GM19043 (cell line): ENCODE data around the gene ARL15.
A peak's percentile ranks its signal among the peaks of the same experiment; 100 is the strongest.

Source experiments
- ATAC-seq: cut with Tn5 transposase; IDR thresholded peaks from one replicate; pipeline ENCODE4 v1.9.1; 2021; ENCODE audit warnings: low read depth; ENCODE audit not compliant: unreplicated experiment

Gene ARL15

DNA sequence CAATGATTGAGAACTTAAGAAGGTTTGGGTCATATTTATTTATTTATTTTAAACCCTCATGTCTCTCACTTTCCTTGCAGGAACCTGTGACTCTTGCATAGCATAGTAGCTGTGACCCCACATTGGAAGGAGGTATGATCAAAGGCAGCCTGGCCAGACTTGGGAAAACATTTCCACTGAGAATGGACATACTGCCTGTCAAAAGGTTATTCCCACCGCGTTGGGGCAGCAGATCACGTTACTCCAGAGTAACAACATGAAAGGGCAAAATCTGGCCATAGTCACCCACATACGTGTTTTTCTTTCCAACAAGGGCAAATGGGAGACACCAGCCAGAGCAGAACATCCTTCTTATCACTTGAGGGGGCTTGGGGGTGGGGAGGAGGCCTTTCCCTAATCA is 95.7 kb downstream of the ARL15 start:
- ATAC-seq = no peak

DNA sequence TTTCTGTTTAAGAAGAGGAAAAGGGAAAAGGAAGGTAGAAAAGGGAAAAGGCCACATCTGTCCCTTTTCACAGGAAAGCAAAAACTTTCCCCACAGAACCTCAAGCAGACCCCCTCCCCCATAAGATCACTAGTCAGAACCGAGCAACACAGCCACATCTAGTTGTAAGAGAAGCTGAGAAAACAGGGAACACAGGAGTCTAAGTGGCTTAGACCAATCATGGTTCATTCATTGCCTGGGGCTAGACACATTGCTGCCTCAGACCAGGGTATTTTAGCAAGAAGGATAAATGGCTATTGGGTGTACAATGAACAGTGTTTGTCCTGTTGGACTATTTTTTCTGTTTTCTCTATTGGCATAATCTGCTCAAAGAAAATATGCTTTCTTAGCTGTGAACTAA is 98.0 kb downstream of the ARL15 start:
- no peak for ATAC-seq

GRCh38 chr5:54211912-54212311 is 98.5 kb downstream of the ARL15 start:
- ATAC-seq = no peak

DNA sequence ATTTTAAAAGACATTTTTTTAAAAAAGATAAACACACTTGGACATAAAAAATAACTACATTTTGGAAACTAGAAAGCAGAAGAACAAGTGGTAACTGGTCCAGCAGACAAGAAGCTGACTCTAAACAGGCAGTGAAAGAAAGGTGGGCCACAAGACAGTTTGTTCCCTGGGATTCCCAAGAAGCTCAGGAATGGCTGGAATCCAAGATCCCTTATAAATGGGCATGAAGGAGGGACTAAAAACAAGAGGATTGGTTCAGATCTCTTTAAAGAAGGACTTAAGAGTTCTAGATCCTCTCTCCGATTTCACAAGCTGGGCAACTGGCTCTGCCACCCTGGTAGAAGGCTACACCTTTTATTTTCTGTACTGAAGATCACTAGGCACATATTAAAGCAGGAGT is 102.8 kb downstream of the ARL15 start:
- no peak for ATAC-seq

DNA sequence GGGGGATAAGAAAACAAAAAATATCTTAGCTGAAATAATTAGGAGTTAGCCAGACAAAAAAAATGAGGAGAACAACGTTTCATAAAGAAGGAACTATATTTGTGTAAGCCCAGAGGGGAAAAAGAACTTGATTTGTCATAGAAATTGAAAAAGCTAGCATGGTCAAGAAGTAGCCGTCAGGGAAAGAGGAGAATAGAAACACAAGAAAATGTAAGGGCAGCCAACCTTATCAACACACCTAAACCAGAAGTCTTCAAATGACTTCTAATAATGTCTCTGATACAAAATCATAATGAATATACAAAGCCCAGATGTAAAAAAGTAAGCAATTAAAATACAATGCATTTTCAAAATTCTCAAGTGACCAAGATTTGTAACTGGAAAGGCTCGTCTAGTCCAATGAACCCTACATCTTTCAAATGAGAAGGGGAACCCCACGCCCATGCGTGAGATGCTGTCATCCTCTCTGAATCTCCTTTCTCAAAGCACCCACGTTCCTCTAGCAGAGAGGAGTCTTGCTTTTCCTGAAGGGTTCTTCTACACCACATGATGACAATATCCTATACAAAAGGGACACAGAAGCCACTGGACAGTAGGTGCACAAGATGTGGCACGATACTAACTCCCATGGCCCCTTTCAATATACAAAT is 103.7 kb downstream of the ARL15 start:
- no peak for ATAC-seq

- no peak for ATAC-seq
Observed at GRCh38 chr5:54205918-54206317, 104.5 kb downstream of the ARL15 start.

DNA sequence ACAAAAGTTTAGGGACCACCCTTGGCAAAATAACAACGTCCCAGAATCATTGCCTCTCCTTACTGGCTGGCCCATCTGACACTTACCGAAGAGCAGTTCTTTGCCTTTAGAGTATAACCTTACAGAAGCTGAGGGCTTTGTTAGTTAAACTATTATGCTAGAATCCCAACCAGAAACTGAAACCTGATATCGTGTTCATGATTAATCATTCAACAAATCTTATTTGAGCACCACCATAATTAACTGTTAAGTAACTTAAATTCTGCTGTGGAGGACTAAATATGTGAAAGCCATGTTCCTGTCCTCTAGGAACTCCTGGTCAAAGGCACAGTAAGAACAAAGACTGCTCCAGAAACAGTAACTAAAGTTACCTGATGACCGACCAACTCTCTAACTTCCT is 104.9 kb downstream of the ARL15 start:
- no peak for ATAC-seq

- no peak for ATAC-seq
Observed at GRCh38 chr5:54197018-54197417, 113.4 kb downstream of the ARL15 start.

DNA sequence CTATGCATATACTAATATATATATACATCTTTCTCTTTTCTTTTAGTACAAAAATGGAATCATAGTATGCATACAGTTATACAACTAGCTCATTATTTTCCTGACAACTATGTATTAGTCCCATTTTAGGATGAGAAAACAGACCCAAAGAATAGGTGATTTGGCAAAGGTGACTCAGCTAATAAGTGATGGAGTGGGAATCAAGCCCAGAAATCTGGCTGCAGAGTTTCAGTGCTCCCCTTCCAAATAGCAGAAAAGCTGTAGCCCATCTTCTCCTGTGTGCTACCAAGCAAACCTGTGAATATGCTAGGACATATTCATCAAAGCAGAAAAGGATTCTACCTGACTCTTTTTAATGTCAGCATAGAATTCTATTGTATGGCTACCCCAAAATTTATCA is 114.7 kb downstream of the ARL15 start:
- ATAC-seq = no peak

DNA sequence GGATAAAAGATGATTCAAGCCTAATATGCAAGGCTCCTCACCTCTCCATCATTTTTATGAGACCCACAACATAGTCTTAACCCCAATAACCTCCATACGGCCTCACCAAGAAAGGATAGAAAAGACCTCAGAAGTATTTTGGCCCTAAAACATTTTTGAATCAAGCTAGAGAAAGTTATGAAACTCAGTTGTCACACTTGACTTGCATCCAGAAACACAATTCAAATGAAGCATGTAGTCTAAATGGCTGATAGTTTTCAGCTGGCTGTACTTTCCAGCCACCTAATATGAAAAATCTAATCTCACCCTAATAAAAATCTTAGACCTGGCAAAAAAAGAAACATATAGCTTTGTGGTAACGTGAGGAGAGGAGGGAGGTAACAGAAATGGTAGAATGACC is 116.1 kb downstream of the ARL15 start:
- no peak for ATAC-seq

GRCh38 chr5:54187694-54188093 is 122.7 kb downstream of the ARL15 start:
- ATAC-seq = no peak

GRCh38 chr5:54186912-54187445 is 123.4 kb downstream of the ARL15 start:
- ATAC-seq = no peak

GRCh38 chr5:54186108-54186507 is 124.3 kb downstream of the ARL15 start:
- no peak for ATAC-seq

GRCh38 chr5:54184806-54185205 is 125.6 kb downstream of the ARL15 start:
- no peak for ATAC-seq

DNA sequence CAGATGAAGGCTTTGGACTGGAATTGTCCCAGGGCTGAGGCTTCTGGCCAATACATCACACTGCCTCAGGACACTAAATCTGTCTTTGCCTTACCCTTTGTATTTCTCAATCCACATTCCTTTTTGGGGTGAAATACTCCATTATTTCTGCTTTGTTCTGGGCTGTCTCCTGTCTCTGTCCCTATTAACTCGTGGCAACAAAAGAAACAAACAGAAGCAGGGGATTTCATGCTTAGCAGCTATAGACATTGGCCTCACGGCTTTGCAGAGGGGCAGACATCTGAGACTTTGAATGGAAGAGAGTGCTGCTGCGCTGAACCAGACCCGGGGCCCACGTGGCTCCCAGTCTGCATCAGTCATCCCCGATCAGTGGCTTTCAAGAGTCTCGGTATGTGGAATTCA is 129.7 kb downstream of the ARL15 start:
- ATAC-seq = no peak

GRCh38 chr5:54178991-54179390 is 131.4 kb downstream of the ARL15 start:
- ATAC-seq = no peak

DNA sequence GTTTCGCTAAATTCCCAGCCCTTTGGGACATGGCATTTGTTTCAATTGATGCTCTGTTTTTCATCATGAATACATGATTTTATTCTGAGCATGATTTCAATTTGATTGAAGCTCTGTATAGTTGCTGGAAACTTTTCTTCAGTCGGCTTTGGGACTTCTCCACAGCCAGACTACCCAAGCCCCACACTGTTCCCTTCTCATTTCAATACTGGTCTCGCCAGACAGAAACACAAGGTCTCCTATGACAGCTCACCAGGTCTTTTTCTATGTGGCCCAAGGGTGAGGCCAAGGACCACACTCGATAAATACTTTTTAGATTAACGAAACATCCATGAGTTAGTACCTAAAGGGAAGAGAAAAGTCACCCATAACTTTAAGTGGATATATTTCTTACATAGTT is 132.2 kb downstream of the ARL15 start:
- ATAC-seq = no peak

DNA sequence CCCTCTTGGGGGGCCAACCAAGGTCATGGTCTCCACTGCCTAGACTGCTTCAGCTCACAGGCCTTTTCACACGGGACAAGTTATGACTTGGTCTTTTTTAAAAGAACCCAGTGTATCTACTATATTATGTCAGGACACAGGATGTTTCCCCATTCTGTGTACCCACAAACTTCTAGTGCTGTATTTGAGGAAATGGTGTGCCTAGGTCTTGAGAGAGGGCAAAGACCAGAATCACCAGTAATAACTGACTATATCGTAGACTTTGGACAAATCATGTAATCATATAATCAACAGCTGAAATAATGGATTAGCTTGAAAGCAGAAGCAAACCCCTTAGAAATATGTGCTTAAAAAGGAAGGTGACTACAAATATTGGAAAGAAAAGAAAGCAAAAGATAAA is 133.3 kb downstream of the ARL15 start:
- no peak for ATAC-seq

DNA sequence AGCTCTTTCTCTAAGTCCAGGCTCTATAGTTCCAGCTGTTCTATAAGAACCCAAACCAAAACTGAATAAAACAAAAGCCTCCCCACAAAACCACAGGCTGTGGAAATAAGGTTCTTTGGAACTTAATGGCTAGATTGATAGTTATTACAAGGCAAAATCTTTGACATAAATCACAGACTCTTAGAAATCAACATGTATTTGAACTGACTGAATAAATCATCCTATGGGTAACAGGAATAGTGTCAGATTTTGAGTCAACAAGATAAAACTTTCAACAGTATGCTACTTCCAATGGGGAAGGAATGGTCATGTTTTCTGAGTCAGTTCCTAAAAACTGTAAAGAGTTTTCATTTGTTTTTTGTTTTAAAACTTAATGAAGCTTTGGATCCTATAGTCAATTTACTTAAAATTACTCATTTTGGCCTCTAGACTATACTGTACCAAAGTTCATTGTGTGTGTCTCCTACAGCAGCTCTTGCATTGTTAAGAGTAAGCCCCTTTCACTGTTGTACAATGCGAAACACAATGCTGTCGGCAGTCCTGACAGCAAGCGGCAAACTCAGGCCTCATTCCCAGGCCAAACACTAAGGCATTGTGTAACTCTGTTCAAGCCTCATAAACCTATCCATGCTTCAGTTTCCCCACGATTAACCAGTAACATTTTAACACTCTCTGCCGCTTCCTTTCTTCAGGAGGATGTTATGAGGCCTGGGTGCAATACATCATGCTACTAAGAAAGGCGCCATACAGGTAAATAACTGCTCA is 134.1 kb downstream of the ARL15 start:
- no peak for ATAC-seq

GRCh38 chr5:54173251-54173650 is 137.1 kb downstream of the ARL15 start:
- ATAC-seq = no peak

DNA sequence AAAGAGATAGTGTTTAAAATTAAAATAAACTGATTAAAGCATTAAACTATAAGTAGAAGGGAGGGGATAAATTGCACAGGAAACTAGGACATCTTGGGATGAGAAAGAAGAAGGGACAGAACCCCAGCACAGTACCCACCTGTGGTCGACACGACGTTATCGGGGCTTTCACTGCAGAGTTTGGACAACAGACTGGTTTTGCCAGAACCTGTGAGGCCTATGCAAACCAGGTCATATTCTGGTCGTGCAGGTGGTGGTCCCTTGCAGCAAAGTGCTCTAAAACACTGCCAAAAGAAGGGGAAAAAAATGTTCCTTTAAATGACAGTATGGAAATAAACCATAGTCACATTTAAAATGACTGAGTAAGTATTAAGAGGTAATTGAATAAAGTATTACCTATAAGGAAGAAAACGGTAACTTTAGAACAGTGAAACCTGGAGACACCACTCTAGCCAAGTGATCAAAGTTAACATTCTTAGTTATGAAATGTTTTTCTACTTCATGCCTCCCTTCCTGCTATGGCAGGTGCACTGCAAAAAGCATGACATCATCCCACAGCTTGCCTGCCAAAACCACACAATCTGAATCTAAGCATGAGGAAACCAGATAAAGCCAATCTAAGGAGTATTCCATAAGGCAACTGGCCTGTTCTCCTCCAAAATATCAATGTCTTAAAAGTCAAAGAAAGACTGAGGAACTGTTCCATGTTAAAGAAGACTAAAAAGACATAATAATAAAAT is 138.6 kb downstream of the ARL15 start:
- peak; percentile 52 for ATAC-seq
